Retinal pigment epithelial cell (primary cell): ENCODE measurements around the gene RNF7.
"Not testable (repeated sequence)": the region's sequence is repeated elsewhere in the genome, so short reads cannot be mapped to it uniquely, and the experiment has no call there.

Source experiments
- DNase-seq: peaks from one replicate; pipeline ENCODE4 v3.0.0-alpha.2; 2010; ENCODE audit warnings: low read depth
- H3K4me3 ChIP-seq: 2 replicates; pipeline ENCODE4 v1.5.1; 2011; ENCODE audit warnings: mild to moderate bottlenecking, low read length, control low read depth, moderate library complexity
- TF ChIP-seq, protein P1 (sequence below): conservative IDR thresholded peaks from 2 replicates; pipeline ENCODE4 v1.5.1; 2011; ENCODE audit warnings: low read depth, low read length, control low read depth, inconsistent platforms

RNF7 gene

GRCh38 chr3:141738022-141738890 is at the start of gene RNF7:
Gene RNF7 (plus strand): TSS chr3:141738298. CDS start chr3:141738342, 44 bp downstream.
- DNase-seq, result peak; percentile 82
- H3K4me3 ChIP-seq, result peak within 1 kb of the TSS; percentile 84
- TF ChIP-seq, protein P1, sequence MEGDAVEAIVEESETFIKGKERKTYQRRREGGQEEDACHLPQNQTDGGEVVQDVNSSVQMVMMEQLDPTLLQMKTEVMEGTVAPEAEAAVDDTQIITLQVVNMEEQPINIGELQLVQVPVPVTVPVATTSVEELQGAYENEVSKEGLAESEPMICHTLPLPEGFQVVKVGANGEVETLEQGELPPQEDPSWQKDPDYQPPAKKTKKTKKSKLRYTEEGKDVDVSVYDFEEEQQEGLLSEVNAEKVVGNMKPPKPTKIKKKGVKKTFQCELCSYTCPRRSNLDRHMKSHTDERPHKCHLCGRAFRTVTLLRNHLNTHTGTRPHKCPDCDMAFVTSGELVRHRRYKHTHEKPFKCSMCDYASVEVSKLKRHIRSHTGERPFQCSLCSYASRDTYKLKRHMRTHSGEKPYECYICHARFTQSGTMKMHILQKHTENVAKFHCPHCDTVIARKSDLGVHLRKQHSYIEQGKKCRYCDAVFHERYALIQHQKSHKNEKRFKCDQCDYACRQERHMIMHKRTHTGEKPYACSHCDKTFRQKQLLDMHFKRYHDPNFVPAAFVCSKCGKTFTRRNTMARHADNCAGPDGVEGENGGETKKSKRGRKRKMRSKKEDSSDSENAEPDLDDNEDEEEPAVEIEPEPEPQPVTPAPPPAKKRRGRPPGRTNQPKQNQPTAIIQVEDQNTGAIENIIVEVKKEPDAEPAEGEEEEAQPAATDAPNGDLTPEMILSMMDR, result peak; percentile 72

DNA sequence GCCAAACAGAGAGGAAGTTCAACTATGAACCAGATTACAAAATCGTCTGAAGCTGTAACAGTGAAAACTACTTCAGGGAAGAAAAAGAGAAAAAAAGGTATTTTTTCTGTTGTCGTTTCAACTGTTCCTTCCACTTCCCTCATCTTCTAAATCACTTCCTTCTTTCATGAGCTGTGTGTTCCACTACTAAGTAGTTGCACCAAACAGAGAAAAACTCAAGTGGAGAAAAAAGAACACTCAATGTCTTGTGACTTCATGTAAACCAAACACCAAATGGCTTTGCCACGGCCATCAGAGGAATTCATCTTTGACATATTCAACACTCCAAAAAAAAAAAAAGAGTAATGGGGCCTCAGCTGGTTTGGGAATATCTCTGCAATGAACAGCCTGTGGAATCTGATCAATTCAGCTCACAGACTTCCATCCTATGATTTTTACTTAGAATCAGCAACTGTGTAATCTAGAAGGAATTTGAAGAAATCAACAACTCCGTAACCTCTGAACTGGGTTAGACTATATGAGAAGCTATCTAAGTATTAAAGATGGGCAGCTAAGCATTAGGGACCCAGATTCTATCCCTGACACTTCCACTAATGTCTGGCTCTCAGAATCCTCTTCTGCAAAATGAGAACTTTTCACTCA is 47.5 kb upstream of the RNF7 start:
- no peak for DNase-seq
- TF ChIP-seq, protein P1, result no peak
- H3K4me3 ChIP-seq, result no peak overlapping the region

DNA sequence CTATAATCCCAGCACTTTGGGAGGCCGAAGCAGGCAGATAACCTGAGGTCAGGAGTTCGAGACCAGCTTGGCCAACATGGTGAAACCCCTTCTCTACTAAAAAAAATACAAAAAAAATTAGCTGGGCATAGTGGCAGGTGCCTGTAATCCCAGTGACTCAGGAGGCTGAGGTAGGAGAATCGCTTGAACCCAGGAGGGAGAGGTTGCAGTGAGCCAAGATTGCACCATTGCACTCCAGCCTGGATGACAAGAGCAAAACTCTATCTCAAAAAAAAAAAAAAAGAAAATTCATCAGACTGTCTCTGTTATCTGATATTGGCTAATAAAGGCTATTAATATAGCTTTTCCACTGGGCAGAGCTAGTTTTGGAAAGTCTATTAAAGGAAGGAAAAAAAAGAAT is 46.6 kb upstream of the RNF7 start:
- H3K4me3 ChIP-seq, DNase-seq: not testable (repeated sequence)

DNA sequence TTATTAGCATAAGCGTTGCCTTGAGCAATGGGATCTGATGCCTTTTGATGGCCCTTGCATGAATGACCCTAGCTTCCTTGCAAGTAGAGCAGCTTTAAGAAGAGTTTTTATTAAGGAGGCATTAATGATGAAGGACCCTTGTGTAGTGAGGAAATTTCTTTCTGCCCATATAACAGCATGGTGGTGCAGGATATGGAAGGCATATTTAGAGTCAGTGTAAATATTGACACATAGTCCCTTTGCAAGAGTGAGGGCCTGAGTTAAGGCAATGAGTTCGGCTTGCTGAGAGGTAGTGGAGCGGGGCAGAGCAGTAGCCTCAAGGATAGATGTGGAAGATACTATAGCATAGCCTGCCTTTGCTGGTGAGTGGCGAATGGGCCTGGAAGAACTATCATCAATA is 45.1 kb upstream of the RNF7 start:
- not testable (repeated sequence) for H3K4me3 ChIP-seq, DNase-seq

GRCh38 chr3:141699324-141699723 is 38.8 kb upstream of the RNF7 start:
- TF ChIP-seq, protein P1, result no peak

GRCh38 chr3:141699897-141700296 is 38.2 kb upstream of the RNF7 start:
- TF ChIP-seq, protein P1, result no peak

More at GRCh38 chr3:141699324-141699723, 38.8 kb upstream of the RNF7 start:
- H3K4me3 ChIP-seq, result no peak overlapping the region
- DNase-seq, result no peak

GRCh38 chr3:141703367-141703766 is 34.7 kb upstream of the RNF7 start:
- not testable (repeated sequence) for DNase-seq, H3K4me3 ChIP-seq

More at GRCh38 chr3:141699897-141700296, 38.2 kb upstream of the RNF7 start:
- no peak for DNase-seq
- no peak overlapping the region for H3K4me3 ChIP-seq

- TF ChIP-seq, protein P1, result no peak
- no peak overlapping the region for H3K4me3 ChIP-seq
- DNase-seq, result peak; percentile 95
Measured at GRCh38 chr3:141707741-141708203, 30.3 kb upstream of the RNF7 start.
